ENCODE data around the gene SMYD5. TPM values are rescaled to one million over a fixed set of nuclear protein-coding genes. Genes with fewer than 3 reads are reported as not detected.

Gene SMYD5
- total RNA-seq, 1 donor from 2014 or later = 12.8 TPM

- peaks cover 10% of the 10 kb centered on the region for H3K36me3 Mint-ChIP-seq (ENCODE audit: low read depth, unreplicated experiment)
- Histone ChIP-seq H3K79me2 (ENCODE audit: insufficient read depth, low read length) (peaks cover 41% of the 10 kb centered on the region), H3K4me3 (ENCODE audit: insufficient read depth, low read depth, low read length) (peak overlapping the region; percentile 96), H3K9me3 (ENCODE audit: insufficient read depth, low read depth, low read length) (no peaks in the 10 kb centered on the region), H3K9ac (ENCODE audit: low read length) (peak overlapping the region; percentile 88), H2AFZ (ENCODE audit: low read depth, low read length) (peak overlapping the region; percentile 83), H3K4me1 (ENCODE audit: insufficient read depth, low read length) (peaks cover 19% of the 10 kb centered on the region), H3K36me3 (ENCODE audit: insufficient read depth, low read length) (peaks cover 7% of the 10 kb centered on the region), H3K4me2 (ENCODE audit: low read length) (peak overlapping the region; percentile 100), H3K27me3 (ENCODE audit: insufficient read depth, low read length) (no peaks in the 10 kb centered on the region), H3K27ac (ENCODE audit: low read depth, low read length) (peak overlapping the region; percentile 52), H4K20me1 (ENCODE audit: insufficient read depth, low read length) (peaks cover 31% of the 10 kb centered on the region)
- no peak for TF ChIP-seq EZH2 (IDR thresholded peaks at IDR 0.05; ENCODE audit: insufficient read depth, low read length)
- TF ChIP-seq CTCF (IDR thresholded peaks at IDR 0.05; ENCODE audit: insufficient read depth, low read depth, low read length) = no peak
- FAIRE-seq (no peak), DNase-seq (ENCODE audit: low read depth) (no peak)
- no peaks in the 10 kb centered on the region for H3K9me3 Mint-ChIP-seq (ENCODE audit: unreplicated experiment)
- no peaks in the 10 kb centered on the region for H3K27me3 Mint-ChIP-seq (ENCODE audit: low read depth, unreplicated experiment)
- H3K4me3 Mint-ChIP-seq (ENCODE audit: unreplicated experiment) = peak overlapping the region; percentile 98
- H3K27ac Mint-ChIP-seq (ENCODE audit: unreplicated experiment) = no peak overlapping the region
- peaks cover 15% of the 10 kb centered on the region for H3K4me1 Mint-ChIP-seq (ENCODE audit: low read depth, unreplicated experiment)
Measured at GRCh38 chr2:73232403-73233153, 18.5 kb downstream of the SMYD5 start.

GRCh38 chr2:73233154-73233931 lies 19.3 kb downstream of the SMYD5 start, which contains the start of gene PRADC1:
Gene PRADC1 (minus strand): TSS chr2:73233239. CDS start chr2:73233160, 79 bp downstream.
- peaks cover 19% of the 10 kb centered on the region for H3K4me1 ChIP-seq (ENCODE audit: insufficient read depth, low read length)
- TF ChIP-seq EZH2 (IDR thresholded peaks at IDR 0.05; ENCODE audit: insufficient read depth, low read length) (no peak), CTCF (IDR thresholded peaks at IDR 0.05; ENCODE audit: insufficient read depth, low read depth, low read length) (no peak)
- Mint-ChIP-seq H3K27ac (ENCODE audit: unreplicated experiment) (peak within 1 kb of the TSS; percentile 94), H3K27me3 (ENCODE audit: low read depth, unreplicated experiment) (no peaks in the 10 kb centered on the region), H3K36me3 (ENCODE audit: low read depth, unreplicated experiment) (peaks cover 5% of the 10 kb centered on the region), H3K4me1 (ENCODE audit: low read depth, unreplicated experiment) (peaks cover 19% of the 10 kb centered on the region), H3K4me3 (ENCODE audit: unreplicated experiment) (peak within 1 kb of the TSS; percentile 98), H3K9me3 (ENCODE audit: unreplicated experiment) (no peaks in the 10 kb centered on the region)
- peaks cover 7% of the 10 kb centered on the region for H3K36me3 ChIP-seq (ENCODE audit: insufficient read depth, low read length)
- H3K4me3 ChIP-seq (ENCODE audit: insufficient read depth, low read depth, low read length) = peak within 1 kb of the TSS; percentile 96
- peak within 1 kb of the TSS; percentile 95 for H3K9ac ChIP-seq (ENCODE audit: low read length)
- DNase-seq (ENCODE audit: low read depth) (peak; percentile 99), FAIRE-seq (no peak)
- H3K27me3 ChIP-seq (ENCODE audit: insufficient read depth, low read length) = no peaks in the 10 kb centered on the region
- H4K20me1 ChIP-seq (ENCODE audit: insufficient read depth, low read length) = peaks cover 38% of the 10 kb centered on the region
- H3K27ac ChIP-seq (ENCODE audit: low read depth, low read length) = peak within 1 kb of the TSS; percentile 92
- H3K4me2 ChIP-seq (ENCODE audit: low read length) = peak within 1 kb of the TSS; percentile 100
- H3K79me2 ChIP-seq (ENCODE audit: insufficient read depth, low read length) = peaks cover 49% of the 10 kb centered on the region
- no peaks in the 10 kb centered on the region for H3K9me3 ChIP-seq (ENCODE audit: insufficient read depth, low read depth, low read length)
- H2AFZ ChIP-seq (ENCODE audit: low read depth, low read length) = peak within 1 kb of the TSS; percentile 97

Measured in astrocyte (in vitro differentiated cells and primary cell).